IMR-90 (cell line): ENCODE data around the gene GAL3ST1. TPM values are rescaled to one million over a fixed set of nuclear protein-coding genes. Genes with fewer than 3 reads are reported as not detected.

Source experiments
- ATAC-seq: fragments of 200-7000 bp; cut with Tn5 transposase; 2 replicates; pipeline ENCODE4 v1.9.1; 2020; ENCODE audit warnings: low read depth, mild to moderate bottlenecking, moderate library complexity
- BruUV-seq: library from RNA; stranded (reverse); fragments of 400-500 nt; replicated peaks from 2 replicates; lab custom pipeline; 2021; lab: Mats Ljungman, UMichigan
- CTCF ChIA-PET: fragments of 300-600 bp; formaldehyde crosslinking; extraction: SDS; loops from one replicate; lab custom pipeline; 2021; ENCODE audit warnings: antibody characterized with exemption; lab: Yijun Ruan, JAX
- POLR2A ChIA-PET: fragments of 300-600 bp; sonication (Branson Sonifier 250); formaldehyde crosslinking; loops from one replicate; lab custom pipeline; 2022; ENCODE audit warnings: antibody characterized with exemption; ENCODE audit not compliant: unreplicated experiment; lab: Charles Lee
- DNase-seq: peaks from one replicate; pipeline ENCODE4 v3.0.0; 2013
- H2AFZ ChIP-seq: replicated peaks from 2 replicates; pipeline ENCODE3; 2013; ENCODE audit warnings: low read length, mild to moderate bottlenecking; ENCODE audit not compliant: poor library complexity
- H2AK5ac ChIP-seq: 2 replicates; pipeline ENCODE4 v1.6.1; 2013; ENCODE audit warnings: low read depth, low read length, inconsistent platforms
- H2AK9ac ChIP-seq: replicated peaks from 2 replicates; pipeline ENCODE3; 2013; ENCODE audit warnings: mild to moderate bottlenecking, low read depth, low read length, moderate library complexity; ENCODE audit not compliant: poor library complexity
- H2BK120ac ChIP-seq: 2 replicates; pipeline ENCODE4 v1.6.1; 2013; ENCODE audit warnings: low read depth, low read length, inconsistent platforms
- H2BK15ac ChIP-seq: 3 replicates; pipeline ENCODE4 v1.6.1; 2013; ENCODE audit warnings: low read depth, low read length, inconsistent platforms
- H2BK20ac ChIP-seq: 2 replicates; pipeline ENCODE4 v1.6.1; 2013; ENCODE audit warnings: low read depth, mild to moderate bottlenecking, inconsistent platforms, low read length, moderate library complexity
- H2BK5ac ChIP-seq: 2 replicates; pipeline ENCODE4 v1.6.1; 2013; ENCODE audit warnings: mild to moderate bottlenecking, low read depth, low read length, inconsistent platforms; ENCODE audit not compliant: poor library complexity, severe bottlenecking
- H3K14ac ChIP-seq: replicated peaks from 2 replicates; pipeline ENCODE4 v1.6.1; 2013; ENCODE audit warnings: low read depth, low read length, inconsistent platforms
- H3K18ac ChIP-seq: 2 replicates; pipeline ENCODE4 v1.6.1; 2013; ENCODE audit warnings: low read depth, low read length, control low read depth
- H3K23ac ChIP-seq: 2 replicates; pipeline ENCODE4 v1.6.1; 2013; ENCODE audit warnings: low read depth, low read length, inconsistent platforms
- H3K27ac ChIP-seq: 2 replicates; pipeline ENCODE4 v1.5.1; 2013; ENCODE audit warnings: mild to moderate bottlenecking, control low read depth, low read length; ENCODE audit not compliant: insufficient read depth
- H3K27me3 ChIP-seq: 2 replicates; pipeline ENCODE4 v1.6.1; 2013; ENCODE audit warnings: low read length; ENCODE audit not compliant: control insufficient read depth, insufficient read depth
- H3K36me3 ChIP-seq: 2 replicates; pipeline ENCODE4 v1.6.1; 2013; ENCODE audit warnings: low read length, mixed read lengths; ENCODE audit not compliant: control insufficient read depth, insufficient read depth
- H3K4ac ChIP-seq: 2 replicates; pipeline ENCODE4 v1.6.1; 2013; ENCODE audit warnings: low read depth, low read length, inconsistent platforms
- H3K4me1 ChIP-seq: 2 replicates; pipeline ENCODE4 v1.6.1; 2013; ENCODE audit warnings: low read length, mixed read lengths; ENCODE audit not compliant: control insufficient read depth, insufficient read depth
- H3K4me2 ChIP-seq: 2 replicates; pipeline ENCODE4 v1.6.1; 2013; ENCODE audit warnings: low read depth, mild to moderate bottlenecking, control low read depth, low read length, moderate library complexity
- H3K4me3 ChIP-seq: 2 replicates; pipeline ENCODE4 v1.5.1; 2013; ENCODE audit warnings: low read depth, mild to moderate bottlenecking, control low read depth, low read length, moderate library complexity; ENCODE audit not compliant: insufficient read depth
- H3K56ac ChIP-seq: 2 replicates; pipeline ENCODE4 v1.6.1; 2013; ENCODE audit warnings: low read length, inconsistent platforms; ENCODE audit not compliant: insufficient read depth; ENCODE audit errors: extremely low read depth
- H3K79me1 ChIP-seq, 2 experiments: 2 replicates each; pipeline ENCODE4 v1.6.1; 2013; ENCODE audit warnings: low read length in 2 of 2, inconsistent platforms in 1 of 2, low read depth in 1 of 2
- H3K9ac ChIP-seq: 2 replicates; pipeline ENCODE4 v1.6.1; 2013; ENCODE audit warnings: low read depth, low read length, control low read depth
- H3K9me1 ChIP-seq: 2 replicates; pipeline ENCODE4 v1.6.1; 2013; ENCODE audit warnings: low read length, inconsistent platforms; ENCODE audit not compliant: insufficient read depth
- H3K9me3 ChIP-seq: 2 replicates; pipeline ENCODE4 v1.6.1; 2013; ENCODE audit warnings: low read length; ENCODE audit not compliant: control insufficient read depth, insufficient read depth
- H4K20me1 ChIP-seq: 2 replicates; pipeline ENCODE4 v1.6.1; 2013; ENCODE audit warnings: low read length, inconsistent platforms; ENCODE audit not compliant: insufficient read depth
- H4K5ac ChIP-seq: 2 replicates; pipeline ENCODE4 v1.6.1; 2013; ENCODE audit warnings: mild to moderate bottlenecking, low read depth, low read length, control low read depth
- H4K8ac ChIP-seq, 2 experiments: 2 replicates each; pipeline ENCODE4 v1.6.1; 2013; ENCODE audit warnings: low read depth in 2 of 2, low read length in 2 of 2, control low read depth in 1 of 2, inconsistent platforms in 1 of 2
- H4K91ac ChIP-seq: 2 replicates; pipeline ENCODE4 v1.6.1; 2013; ENCODE audit warnings: low read depth, low read length, inconsistent platforms; ENCODE audit not compliant: insufficient read depth
- CHD1 ChIP-seq: IDR thresholded peaks from 2 replicates; pipeline ENCODE4 v1.6.1; 2012; ENCODE audit warnings: low read depth, low read length, improper control_type of control experiment
- MXI1 ChIP-seq: IDR thresholded peaks from 2 replicates; pipeline ENCODE4 v1.6.1; 2012; ENCODE audit warnings: low read depth, mild to moderate bottlenecking, low read length, moderate library complexity, borderline replicate concordance
- NFE2L2 ChIP-seq: fragments of 150-350 bp; IDR thresholded peaks from 2 replicates; pipeline ENCODE4 v1.6.1; 2016; ENCODE audit warnings: low read depth, mild to moderate bottlenecking, low read length
- POLR2A ChIP-seq: IDR thresholded peaks from 2 replicates; pipeline ENCODE4 v1.6.1; 2012; ENCODE audit warnings: mild to moderate bottlenecking, low read depth, low read length
- RAD21 ChIP-seq: IDR thresholded peaks from 2 replicates; pipeline ENCODE4 v1.6.1; 2012; ENCODE audit warnings: low read length, improper control_type of control experiment
- RFX5 ChIP-seq: IDR thresholded peaks from 2 replicates; pipeline ENCODE4 v1.8.0; 2012; ENCODE audit warnings: low read depth, mild to moderate bottlenecking, low read length, moderate library complexity
- SMC3 ChIP-seq: fragments of 150-350 bp; IDR thresholded peaks from 2 replicates; pipeline ENCODE4 v1.6.1; 2016; ENCODE audit warnings: low read depth, mild to moderate bottlenecking, antibody characterized with exemption, low read length, moderate library complexity
- WGBS, 2 experiments: methylation state at CpG; one replicate each; pipeline versions ENCODE4 v1.1.5 to v1.1.7; 2013; ENCODE audit warnings: missing lambda C conversion rate in 2 of 2; ENCODE audit not compliant: insufficient read length in 1 of 2; ENCODE audit errors: extremely low coverage in 2 of 2; 5-methylcytosine and 5-hydroxymethylcytosine counted together
- dilution Hi-C: fragments of 300-500 bp; cut with HindIII; formaldehyde crosslinking; loops from one replicate; pipeline ENCODE4 v1.14.3; 2018; ENCODE audit warnings: low sequenced_read_pairs; ENCODE audit not compliant: unreplicated experiment
- in situ Hi-C: fragments of 300-500 bp; cut with MboI; formaldehyde crosslinking; loops from 3 replicates; pipeline ENCODE4 v1.14.3; 2019; ENCODE audit warnings: low sequenced_read_pairs, inconsistent platforms, mixed read lengths
- intact Hi-C: fragments of 100-400 bp; cut with micrococcal nuclease; formaldehyde crosslinking; loops from 2 replicates; pipeline ENCODE4 v1.10.0; 2022
- polyA plus RNA-seq, 3 experiments: library from polyadenylated mRNA; depleted of rRNA; stranded (reverse); fragments of >200 nt; gene quantifications; 2 replicates each; pipeline ENCODE4 v1.2.3, GENCODE V29; 2012; ENCODE audit warnings: low replicate concordance in 1 of 3
- total RNA-seq: library from RNA; depleted of rRNA; stranded (reverse); fragments of >200 nt; gene quantifications from 2 replicates; pipeline ENCODE4 v1.2.3, GENCODE V29; 2012
- TF ChIP-seq, protein P1 (sequence below): fragments of 150-350 bp; IDR thresholded peaks from 2 replicates; pipeline ENCODE4 v1.6.1; 2016; ENCODE audit warnings: low read depth, mild to moderate bottlenecking, low read length, moderate library complexity, borderline replicate concordance

The GAL3ST1 gene
- total and polyA plus RNA-seq, 2 of the 4 experiments (the other 2 are of a cell fraction), result not detected

DNA sequence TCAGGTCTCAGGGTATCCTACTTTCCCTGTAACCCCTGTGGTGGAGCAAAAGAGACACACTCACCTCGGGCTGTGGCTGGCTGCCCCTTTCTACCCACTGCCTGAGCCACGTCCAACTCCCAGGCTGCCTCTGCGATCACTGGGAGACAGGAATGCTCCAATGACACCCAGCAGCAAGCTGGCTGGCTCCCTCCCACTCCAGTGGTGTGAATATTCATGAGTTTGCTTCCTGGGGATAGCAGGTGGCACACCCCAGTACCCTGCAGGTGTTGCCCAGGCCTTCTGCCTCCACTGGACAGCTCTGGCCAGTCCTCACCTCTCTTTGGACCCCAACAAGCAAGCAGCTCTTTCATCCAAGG lies 9.7 kb downstream of the GAL3ST1 start:
- no peak overlapping the region for H4K8ac ChIP-seq
- H4K5ac ChIP-seq, result no peak overlapping the region
- H3K79me1 ChIP-seq, result no peaks in the 10 kb centered on the region
- no peaks in the 10 kb centered on the region for H4K20me1 ChIP-seq
- H2AK9ac ChIP-seq, result no peak overlapping the region
- no peak overlapping the region for H3K4ac ChIP-seq
- no peaks in the 10 kb centered on the region for H3K9me3 ChIP-seq
- no CpG with 5 or more reads among the region's 3 CpGs for WGBS, 2 experiments
- H3K14ac ChIP-seq, result no peak overlapping the region
- in situ Hi-C loops, result no loop called here
- no peak overlapping the region for H3K56ac ChIP-seq
- ChIA-PET CTCF (no interaction called here), POLR2A (no interaction called here)
- no peak overlapping the region for H2BK15ac ChIP-seq
- no peaks in the 10 kb centered on the region for H3K4me1 ChIP-seq
- H3K4me3 ChIP-seq, result no peak overlapping the region
- no peak overlapping the region for H2BK20ac ChIP-seq
- intact Hi-C loops, result loop anchor here (1.0 kb wide), 1 partner anchor 23 kb away; no protein-coding TSS in a partner anchor
- no TSS peak for BruUV-seq
- H2BK5ac ChIP-seq, result no peak overlapping the region
- no peak overlapping the region for H2BK120ac ChIP-seq
- no peak for DNase-seq
- dilution Hi-C loops, result no loop called here
- TF ChIP-seq CHD1 (no peak), MXI1 (no peak), SMC3 (no peak), POLR2A (no peak), NFE2L2 (no peak), RFX5 (no peak), RAD21 (no peak)
- TF ChIP-seq, protein P1, sequence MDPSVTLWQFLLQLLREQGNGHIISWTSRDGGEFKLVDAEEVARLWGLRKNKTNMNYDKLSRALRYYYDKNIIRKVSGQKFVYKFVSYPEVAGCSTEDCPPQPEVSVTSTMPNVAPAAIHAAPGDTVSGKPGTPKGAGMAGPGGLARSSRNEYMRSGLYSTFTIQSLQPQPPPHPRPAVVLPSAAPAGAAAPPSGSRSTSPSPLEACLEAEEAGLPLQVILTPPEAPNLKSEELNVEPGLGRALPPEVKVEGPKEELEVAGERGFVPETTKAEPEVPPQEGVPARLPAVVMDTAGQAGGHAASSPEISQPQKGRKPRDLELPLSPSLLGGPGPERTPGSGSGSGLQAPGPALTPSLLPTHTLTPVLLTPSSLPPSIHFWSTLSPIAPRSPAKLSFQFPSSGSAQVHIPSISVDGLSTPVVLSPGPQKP, result no peak
- H3K9ac ChIP-seq, result no peak overlapping the region
- no peak overlapping the region for H3K23ac ChIP-seq
- H2AK5ac ChIP-seq, result no peak overlapping the region
- H3K27ac ChIP-seq, result no peak overlapping the region
- ATAC-seq, result no peak
- H3K18ac ChIP-seq, result no peak overlapping the region
- H3K36me3 ChIP-seq, result no peaks in the 10 kb centered on the region
- H3K27me3 ChIP-seq, result peaks cover 50% of the 10 kb centered on the region
- no peak overlapping the region for H4K91ac ChIP-seq
- H2AFZ ChIP-seq, result no peak overlapping the region
- no peaks in the 10 kb centered on the region for H3K9me1 ChIP-seq
- H3K4me2 ChIP-seq, result no peak overlapping the region
